Neuronal stem cell (in vitro differentiated cells): ENCODE results near the gene PITPNM1.
A peak's percentile ranks its signal among the peaks of the same experiment; 100 is the strongest.

Experiments used
- DNase-seq: peaks from one replicate; pipeline ENCODE4 v3.0.0-alpha.2; 2013; ENCODE audit warnings: low spot score
- H2AFZ ChIP-seq: one replicate; pipeline ENCODE4 v1.6.1; 2013; ENCODE audit warnings: mild to moderate bottlenecking, low read length, inconsistent platforms
- H2AK5ac ChIP-seq: 2 replicates; pipeline ENCODE4 v1.6.1; 2013; ENCODE audit warnings: low read depth, mild to moderate bottlenecking, inconsistent platforms, low read length, moderate library complexity, mixed read lengths
- H2BK120ac ChIP-seq: 2 replicates; pipeline ENCODE4 v1.6.1; 2013; ENCODE audit warnings: low read depth, mild to moderate bottlenecking, inconsistent platforms, low read length, moderate library complexity, mixed read lengths
- H2BK12ac ChIP-seq: one replicate; pipeline ENCODE4 v1.6.1; 2013; ENCODE audit warnings: low read length, inconsistent platforms
- H2BK15ac ChIP-seq: 2 replicates; pipeline ENCODE4 v1.6.1; 2013; ENCODE audit warnings: mild to moderate bottlenecking, low read length, inconsistent platforms, mixed read lengths
- H2BK5ac ChIP-seq: one replicate; pipeline ENCODE4 v1.6.1; 2013; ENCODE audit warnings: inconsistent platforms, mild to moderate bottlenecking, low read length, moderate library complexity
- H3K14ac ChIP-seq: one replicate; pipeline ENCODE4 v1.6.1; 2013; ENCODE audit warnings: low read length, inconsistent platforms
- H3K18ac ChIP-seq: 2 replicates; pipeline ENCODE4 v1.6.1; 2013; ENCODE audit warnings: low read length, inconsistent platforms
- H3K23ac ChIP-seq: 2 replicates; pipeline ENCODE4 v1.6.1; 2013; ENCODE audit warnings: low read depth, mild to moderate bottlenecking, mixed read lengths, low read length, inconsistent platforms; ENCODE audit not compliant: poor library complexity
- H3K27ac ChIP-seq: replicated peaks from 3 replicates; pipeline ENCODE4 v1.5.1; 2013; ENCODE audit warnings: low read length, inconsistent platforms
- H3K27me3 ChIP-seq, 3 experiments: 2 replicates each; pipeline ENCODE4 v1.6.1; 2013; ENCODE audit warnings: low read length in 3 of 3, mild to moderate bottlenecking in 2 of 3, inconsistent platforms in 1 of 3, low read depth in 1 of 3, mixed read lengths in 1 of 3, moderate library complexity in 1 of 3; ENCODE audit not compliant: control insufficient read depth in 3 of 3, insufficient read depth in 3 of 3
- H3K36me3 ChIP-seq, 2 donors: replicated peaks in 1 of 2; 2 replicates each; pipeline ENCODE4 v1.6.1; 2013; ENCODE audit warnings: low read length in 2 of 2; ENCODE audit not compliant: control insufficient read depth in 2 of 2, insufficient read depth in 2 of 2
- H3K4ac ChIP-seq: 2 replicates; pipeline ENCODE4 v1.6.1; 2013; ENCODE audit warnings: inconsistent platforms, mild to moderate bottlenecking, low read length, moderate library complexity
- H3K4me1 ChIP-seq, 2 donors: 1 replicate in 1 of 2; 2 replicates in 1 of 2; pipeline ENCODE4 v1.6.1; 2013; ENCODE audit warnings: low read length in 2 of 2, low read depth in 1 of 2; ENCODE audit not compliant: control insufficient read depth in 2 of 2, insufficient read depth in 1 of 2
- H3K4me2 ChIP-seq: one replicate; pipeline ENCODE4 v1.6.1; 2013; ENCODE audit warnings: mild to moderate bottlenecking, low read length, inconsistent platforms; ENCODE audit not compliant: insufficient read depth, poor library complexity, severe bottlenecking
- H3K4me3 ChIP-seq, 2 donors: 2 replicates each; pipeline ENCODE4 v1.5.1; 2013; ENCODE audit warnings: low read length in 2 of 2, mild to moderate bottlenecking in 2 of 2, inconsistent platforms in 1 of 2, moderate library complexity in 1 of 2
- H3K79me1 ChIP-seq: one replicate; pipeline ENCODE4 v1.6.1; 2013; ENCODE audit warnings: low read depth, mild to moderate bottlenecking, inconsistent platforms, low read length, moderate library complexity
- H3K9ac ChIP-seq: one replicate; pipeline ENCODE4 v1.6.1; 2013; ENCODE audit warnings: mild to moderate bottlenecking, low read depth, low read length, inconsistent platforms; ENCODE audit not compliant: poor library complexity
- H3K9me3 ChIP-seq, 2 donors: replicated peaks in 1 of 2; 2 replicates each; pipeline versions ENCODE3 to v1.6.1; 2013; ENCODE audit warnings: low read length in 2 of 2, mild to moderate bottlenecking in 2 of 2, inconsistent platforms in 1 of 2, low read depth in 1 of 2, mixed read lengths in 1 of 2, moderate library complexity in 1 of 2; ENCODE audit not compliant: control insufficient read depth in 2 of 2, insufficient read depth in 1 of 2
- H4K8ac ChIP-seq: one replicate; pipeline ENCODE4 v1.6.1; 2013; ENCODE audit warnings: low read depth, mild to moderate bottlenecking, inconsistent platforms, low read length, moderate library complexity
- H4K91ac ChIP-seq: one replicate; pipeline ENCODE4 v1.6.1; 2013; ENCODE audit warnings: low read length, low read depth, mild to moderate bottlenecking, inconsistent platforms; ENCODE audit not compliant: poor library complexity
- WGBS, 2 donors: extraction: QIAGEN DNeasy Blood & Tissue Kit; methylation state at CpG; one replicate each; pipeline ENCODE4 v1.1.7; 2013; ENCODE audit warnings: missing lambda C conversion rate in 2 of 2, mixed read lengths in 1 of 2; ENCODE audit not compliant: insufficient read length in 2 of 2, insufficient replicate concordance in 1 of 2; ENCODE audit errors: extremely low coverage in 2 of 2; 5-methylcytosine and 5-hydroxymethylcytosine counted together

The PITPNM1 gene

DNA sequence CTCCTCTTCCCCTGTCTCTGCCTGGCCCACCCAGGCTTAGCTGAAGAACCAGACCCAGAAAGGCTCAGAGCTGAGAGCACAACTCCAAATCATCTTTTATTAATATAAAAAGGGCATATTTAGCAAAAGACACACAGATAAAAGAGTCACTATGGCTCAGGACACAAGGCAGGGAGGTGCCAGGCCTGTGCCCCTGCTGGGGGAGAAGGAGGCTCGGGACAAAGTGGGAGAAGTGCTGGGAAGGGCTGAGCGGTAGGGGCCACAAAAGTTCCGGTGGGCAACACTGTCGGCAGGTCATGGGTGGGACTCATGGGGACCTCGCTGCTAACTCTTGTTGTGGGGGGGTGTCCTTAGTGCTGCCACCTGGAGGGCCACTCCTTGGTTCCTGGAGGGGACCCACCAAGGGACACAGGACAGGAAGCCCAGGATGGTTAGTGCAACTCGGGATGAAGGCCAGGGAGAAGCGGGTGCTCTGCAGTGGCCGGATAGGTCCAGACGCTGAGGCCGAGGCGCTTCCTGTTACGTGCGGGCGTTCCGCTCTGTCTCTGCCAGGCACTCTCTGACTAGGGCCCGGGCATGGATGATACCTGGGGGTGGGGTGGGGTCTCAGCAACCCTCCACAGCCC is 1.4 kb upstream of the PITPNM1 start:
- H3K27ac ChIP-seq = no peak overlapping the region
- H3K9me3 ChIP-seq = no peaks in the 10 kb centered on the region
- peak overlapping the region in 1 of 2 donors; percentile 83 for H3K4me3 ChIP-seq

GRCh38 chr11:67505605-67506396 is 638 bp upstream of the PITPNM1 start:
- peaks cover 10 to 32% of the 10 kb centered on the region in 2 donors for H3K36me3 ChIP-seq
- H3K9ac ChIP-seq = peak overlapping the region; percentile 39
- peaks cover 0 to 2% (median 0%) of the 10 kb centered on the region in 3 experiments for H3K27me3 ChIP-seq
- H4K8ac ChIP-seq = no peak overlapping the region
- peaks cover 20 to 29% of the 10 kb centered on the region in 2 donors for H3K4me1 ChIP-seq
- peak overlapping the region; percentile 98 for H2BK5ac ChIP-seq
- H2BK15ac ChIP-seq = peak overlapping the region; percentile 19
- no peak overlapping the region for H2BK120ac ChIP-seq
- peak overlapping the region; percentile 80 for H3K27ac ChIP-seq
- no CpG with 5 or more reads among the region's 17 CpGs for WGBS, 2 donors
- peaks cover 14% of the 10 kb centered on the region for H3K79me1 ChIP-seq
- peak overlapping the region; percentile 98 for H3K4ac ChIP-seq
- H3K4me2 ChIP-seq = peak overlapping the region; percentile 31
- peak overlapping the region; percentile 87 for H3K18ac ChIP-seq
- no peaks in the 10 kb centered on the region for H3K9me3 ChIP-seq
- peak; percentile 81 for DNase-seq
- no peak overlapping the region for H4K91ac ChIP-seq
- peak overlapping the region; percentile 93 for H2AFZ ChIP-seq
- peak overlapping the region; percentile 22 to 89 for H3K4me3 ChIP-seq
- peak overlapping the region; percentile 87 for H3K14ac ChIP-seq
- peak overlapping the region; percentile 52 for H2BK12ac ChIP-seq
- H2AK5ac ChIP-seq = peak overlapping the region; percentile 36
- peak overlapping the region; percentile 61 for H3K23ac ChIP-seq

More for the DNA sequence above, 1.4 kb upstream of the PITPNM1 start:
- peak overlapping the region; percentile 98 for H2BK5ac ChIP-seq
- H2BK120ac ChIP-seq = no peak overlapping the region
- H4K91ac ChIP-seq = no peak overlapping the region
- no peak overlapping the region for H2AFZ ChIP-seq
- WGBS, 2 donors = no CpG with 5 or more reads among the region's 16 CpGs
- peaks cover 13% of the 10 kb centered on the region for H3K79me1 ChIP-seq
- no peak overlapping the region for H3K4me2 ChIP-seq
- no peak overlapping the region for H2BK12ac ChIP-seq
- peaks cover 0 to 3% (median 2%) of the 10 kb centered on the region in 3 experiments for H3K27me3 ChIP-seq
- no peak overlapping the region for H3K23ac ChIP-seq
- H2AK5ac ChIP-seq = peak overlapping the region; percentile 3
- H4K8ac ChIP-seq = no peak overlapping the region
- no peak overlapping the region for H3K14ac ChIP-seq
- no peak overlapping the region for H3K18ac ChIP-seq
- H3K9ac ChIP-seq = peak overlapping the region; percentile 72
- H2BK15ac ChIP-seq = peak overlapping the region; percentile 45
- H3K4me1 ChIP-seq = peaks cover 20 to 29% of the 10 kb centered on the region in 2 donors
- H3K4ac ChIP-seq = no peak overlapping the region
- peaks cover 4 to 25% of the 10 kb centered on the region in 2 donors for H3K36me3 ChIP-seq
- no peak for DNase-seq

DNA sequence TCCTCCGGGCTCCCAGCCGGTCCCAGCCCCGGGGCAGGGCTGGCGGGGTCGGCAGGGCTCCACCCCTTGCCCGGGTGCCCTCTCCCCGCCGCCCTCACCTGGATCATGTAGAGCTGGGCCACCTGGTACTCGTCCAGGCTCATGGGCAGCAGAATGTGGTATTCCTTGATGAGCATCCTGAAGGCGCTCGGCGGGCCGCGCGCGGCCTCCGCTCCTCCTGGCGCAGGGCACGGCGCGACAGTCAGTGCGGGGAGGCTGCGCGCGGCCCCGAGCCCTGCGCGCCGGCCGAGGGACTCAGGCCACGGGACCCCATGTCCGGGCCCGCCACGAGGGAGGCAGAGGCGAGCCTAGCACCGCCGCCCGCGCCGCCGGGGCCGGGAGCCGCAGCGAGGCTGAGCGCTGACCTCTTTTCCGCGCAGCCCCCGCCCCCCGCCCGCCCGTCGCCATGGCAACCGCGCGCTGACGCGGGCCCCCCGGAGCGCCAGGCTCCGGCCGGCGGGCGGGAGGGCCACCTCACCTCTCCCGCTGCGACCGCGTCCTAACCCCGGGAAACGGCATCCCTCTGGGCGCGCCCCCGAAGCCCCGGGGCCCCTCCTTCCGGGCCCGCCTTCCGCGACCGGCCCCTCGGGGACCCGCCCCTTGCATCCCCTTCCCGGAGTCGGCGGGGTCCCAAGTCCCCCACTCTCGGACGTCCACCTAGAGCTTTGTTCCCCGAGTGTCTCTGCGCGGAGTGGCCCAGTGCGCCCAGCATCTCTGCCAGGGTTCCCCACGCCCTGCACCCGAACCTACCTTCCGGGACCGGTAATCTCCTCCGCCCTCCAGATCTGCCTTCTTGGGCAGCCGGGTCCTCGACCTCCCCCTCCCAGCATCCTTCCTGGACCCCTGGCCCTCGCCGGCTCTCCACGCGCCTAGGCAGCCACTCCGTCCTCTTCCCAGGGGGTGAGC is 886 bp downstream of the PITPNM1 start:
- peak overlapping the region; percentile 47 for H2AK5ac ChIP-seq
- no peaks in the 10 kb centered on the region for H3K27me3 ChIP-seq
- H3K14ac ChIP-seq = no peak overlapping the region
- peak overlapping the region; percentile 14 for H2BK12ac ChIP-seq
- H3K23ac ChIP-seq = peak overlapping the region; percentile 29
- peaks cover 17% of the 10 kb centered on the region for H3K79me1 ChIP-seq
- H3K4me1 ChIP-seq = peaks cover 20 to 29% of the 10 kb centered on the region in 2 donors
- no peaks in the 10 kb centered on the region for H3K9me3 ChIP-seq
- peak overlapping the region; percentile 62 for H3K27ac ChIP-seq
- H2AFZ ChIP-seq = peak overlapping the region; percentile 93
- peak overlapping the region; percentile 85 to 89 for H3K4me3 ChIP-seq
- H3K4me2 ChIP-seq = peak overlapping the region; percentile 79
- no CpG with 5 or more reads among the region's 101 CpGs for WGBS, 2 donors
- DNase-seq = peak; percentile 56
- H2BK5ac ChIP-seq = no peak overlapping the region
- H3K4ac ChIP-seq = peak overlapping the region; percentile 8
- H3K36me3 ChIP-seq = peaks cover 17 to 46% of the 10 kb centered on the region in 2 donors
- H4K91ac ChIP-seq = no peak overlapping the region
- peak overlapping the region; percentile 96 for H3K9ac ChIP-seq
- peak overlapping the region; percentile 96 for H2BK15ac ChIP-seq
- peak overlapping the region; percentile 98 for H3K18ac ChIP-seq
- no peak overlapping the region for H4K8ac ChIP-seq
- H2BK120ac ChIP-seq = peak overlapping the region; percentile 41
